Calu3 (cell line): Measurements from ENCODE around the gene LMX1A. TPM values are rescaled to one million over a fixed set of nuclear protein-coding genes. Genes with fewer than 3 reads are reported as not detected.

Experiments
- BruUV-seq: library from RNA; stranded (reverse); fragments of 400-500 nt; replicated peaks from 2 replicates; lab custom pipeline; 2021; lab: Mats Ljungman, UMichigan
- CTCF ChIA-PET: fragments of 300-600 bp; sonication (Branson Sonifier 250); formaldehyde crosslinking; loops from one replicate; lab custom pipeline; 2022; ENCODE audit warnings: antibody characterized with exemption; lab: Charles Lee
- DNase-seq: peaks from one replicate; pipeline ENCODE4 v3.0.0; 2022
- H3K27ac Mint-ChIP-seq: one replicate; pipeline ENCODE4 v1.8.0; 2022; ENCODE audit warnings: mixed read lengths; ENCODE audit not compliant: unreplicated experiment
- H3K27me3 Mint-ChIP-seq: one replicate; pipeline ENCODE4 v1.8.0; 2022; ENCODE audit warnings: mixed read lengths; ENCODE audit not compliant: unreplicated experiment
- H3K36me3 Mint-ChIP-seq: one replicate; pipeline ENCODE4 v1.8.0; 2022; ENCODE audit warnings: mild to moderate bottlenecking, moderate library complexity, mixed read lengths; ENCODE audit not compliant: insufficient read depth, unreplicated experiment
- H3K4me1 Mint-ChIP-seq: one replicate; pipeline ENCODE4 v1.8.0; 2022; ENCODE audit warnings: mild to moderate bottlenecking, low read depth, mixed read lengths; ENCODE audit not compliant: unreplicated experiment
- H3K4me3 Mint-ChIP-seq: one replicate; pipeline ENCODE4 v1.8.0; 2022; ENCODE audit warnings: mild to moderate bottlenecking, low read depth, moderate library complexity, mixed read lengths; ENCODE audit not compliant: unreplicated experiment
- H3K9me3 Mint-ChIP-seq: one replicate; pipeline ENCODE4 v1.8.0; 2022; ENCODE audit warnings: low read depth, mixed read lengths; ENCODE audit not compliant: unreplicated experiment
- CTCF ChIP-seq: fragments of 200-600 bp; IDR thresholded peaks from one replicate; pipeline ENCODE4 v1.8.0; 2022; ENCODE audit warnings: antibody characterized with exemption; ENCODE audit not compliant: unreplicated experiment
- intact Hi-C: fragments of 100-400 bp; cut with micrococcal nuclease; formaldehyde crosslinking; loops from one replicate; pipeline ENCODE4 v1.10.0; 2022; ENCODE audit not compliant: unreplicated experiment
- total RNA-seq: library from RNA; stranded (reverse); gene quantifications from 2 replicates; pipeline ENCODE4 v1.2.3, GENCODE V29; 2022

Gene LMX1A
- total RNA-seq, 1 experiment from 2014 or later = not detected

- no peak for TF ChIP-seq CTCF
- CTCF ChIA-PET = interaction anchor here (0.7 kb wide), 1 partner anchor 48 kb away, joined by 3 read pairs; no protein-coding TSS in a partner anchor
- no peaks in the 10 kb centered on the region for H3K36me3 Mint-ChIP-seq
- DNase-seq = no peak
- BruUV-seq = no TSS peak
- H3K9me3 Mint-ChIP-seq = peaks cover 3% of the 10 kb centered on the region
- H3K4me3 Mint-ChIP-seq = no peak overlapping the region
- peaks cover 9% of the 10 kb centered on the region for H3K27me3 Mint-ChIP-seq
- no peaks in the 10 kb centered on the region for H3K4me1 Mint-ChIP-seq
- H3K27ac Mint-ChIP-seq = no peak overlapping the region
- intact Hi-C loops = no loop called here
These were observed 169.2 kb downstream of the LMX1A start for GRCh38 chr1:165187031-165188009.

- no peaks in the 10 kb centered on the region for H3K4me1 Mint-ChIP-seq
- H3K36me3 Mint-ChIP-seq = no peaks in the 10 kb centered on the region
- intact Hi-C loops = no loop called here
- no peak for TF ChIP-seq CTCF
- H3K27me3 Mint-ChIP-seq = no peaks in the 10 kb centered on the region
- BruUV-seq = no TSS peak
- CTCF ChIA-PET = no interaction called here
- H3K4me3 Mint-ChIP-seq = no peak overlapping the region
- H3K9me3 Mint-ChIP-seq = peaks cover 6% of the 10 kb centered on the region
- no peak for DNase-seq
- H3K27ac Mint-ChIP-seq = no peak overlapping the region
These were observed 171.2 kb downstream of the LMX1A start for GRCh38 chr1:165185161-165185889.

GRCh38 chr1:165182975-165183374 lies 173.5 kb downstream of the LMX1A start:
- no peak for TF ChIP-seq CTCF
- no peaks in the 10 kb centered on the region for H3K36me3 Mint-ChIP-seq
- CTCF ChIA-PET = no interaction called here

DNA sequence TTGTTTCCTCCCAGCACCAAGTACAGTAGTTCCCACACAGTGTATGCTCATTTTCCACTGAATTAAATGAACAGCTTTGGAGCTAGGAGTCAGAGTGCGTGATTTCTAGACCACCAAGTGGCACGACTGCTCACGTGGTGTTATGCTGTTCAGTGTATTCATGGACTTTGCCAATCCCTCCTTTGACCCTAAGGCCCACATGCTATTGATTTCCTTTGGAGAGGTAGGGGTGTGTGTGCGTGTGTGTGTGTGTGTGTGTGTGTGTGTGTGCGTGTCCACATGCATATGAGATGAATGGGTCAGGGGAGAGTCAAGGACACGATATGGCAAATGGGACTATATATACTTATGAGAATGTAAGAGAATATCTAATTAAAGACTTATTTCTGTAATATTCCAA lies 177.2 kb downstream of the LMX1A start:
- H3K4me1 Mint-ChIP-seq = no peaks in the 10 kb centered on the region
- no TSS peak for BruUV-seq
- intact Hi-C loops = no loop called here
- H3K36me3 Mint-ChIP-seq = no peaks in the 10 kb centered on the region
- DNase-seq = no peak
- H3K27ac Mint-ChIP-seq = no peak overlapping the region
- TF ChIP-seq CTCF = no peak
- peaks cover 27% of the 10 kb centered on the region for H3K27me3 Mint-ChIP-seq
- no peak overlapping the region for H3K4me3 Mint-ChIP-seq
- H3K9me3 Mint-ChIP-seq = peaks cover 7% of the 10 kb centered on the region
- CTCF ChIA-PET = interaction anchor here (0.5 kb wide), 1 partner anchor 46 kb away, joined by 4 read pairs; no protein-coding TSS in a partner anchor

More at GRCh38 chr1:165182975-165183374, 173.5 kb downstream of the LMX1A start:
- intact Hi-C loops = no loop called here
- H3K4me1 Mint-ChIP-seq = no peaks in the 10 kb centered on the region
- no TSS peak for BruUV-seq
- H3K4me3 Mint-ChIP-seq = no peak overlapping the region
- no peak for DNase-seq
- H3K27ac Mint-ChIP-seq = no peak overlapping the region
- peaks cover 20% of the 10 kb centered on the region for H3K27me3 Mint-ChIP-seq
- peaks cover 6% of the 10 kb centered on the region for H3K9me3 Mint-ChIP-seq
